AML-193 (cell line): ENCODE measurements around the gene RAP1GDS1.
"Not testable (repeated sequence)": the region's sequence is repeated elsewhere in the genome, so short reads cannot be mapped to it uniquely, and the experiment has no call there.

Experiments used
- DNase-seq, 2 experiments: peaks; one replicate each; lab custom pipeline; 2025; lab: John Stamatoyannopoulos, UW

RAP1GDS1 gene

GRCh38 chr4:98433691-98434090, 172.5 kb downstream of the RAP1GDS1 start:
- DNase-seq: no peak

GRCh38 chr4:98434816-98435215, 173.6 kb downstream of the RAP1GDS1 start:
- DNase-seq: no peak

- no peak for DNase-seq
These were observed 183.2 kb downstream of the RAP1GDS1 start for GRCh38 chr4:98444371-98444770.

- peak; percentile 65 to 69 for DNase-seq
These were observed 185.6 kb downstream of the RAP1GDS1 start for GRCh38 chr4:98446499-98447375.

- no peak for DNase-seq
These were observed 186.5 kb downstream of the RAP1GDS1 start for GRCh38 chr4:98447648-98448047.

GRCh38 chr4:98448908-98449307, 187.7 kb downstream of the RAP1GDS1 start:
- no peak for DNase-seq

GRCh38 chr4:98452091-98452490, 190.9 kb downstream of the RAP1GDS1 start:
- DNase-seq: no peak

GRCh38 chr4:98457422-98457821, 196.2 kb downstream of the RAP1GDS1 start:
- not testable (repeated sequence) for DNase-seq

GRCh38 chr4:98461121-98461865, 200.1 kb downstream of the RAP1GDS1 start:
- not testable (repeated sequence) for DNase-seq

- DNase-seq: no peak
These were observed 201.3 kb downstream of the RAP1GDS1 start for GRCh38 chr4:98462487-98462886.

- DNase-seq: no peak
These were observed 205.8 kb downstream of the RAP1GDS1 start for GRCh38 chr4:98466868-98467599.

- peak; percentile 58 to 68 for DNase-seq
These were observed 206.5 kb downstream of the RAP1GDS1 start for GRCh38 chr4:98467627-98468072.

- DNase-seq: no peak
These were observed 207.5 kb downstream of the RAP1GDS1 start for GRCh38 chr4:98468709-98469108.

- no peak for DNase-seq
These were observed 208.6 kb downstream of the RAP1GDS1 start for GRCh38 chr4:98469771-98470170.

GRCh38 chr4:98470366-98470765, 209.2 kb downstream of the RAP1GDS1 start:
- no peak for DNase-seq

- no peak for DNase-seq
These were observed 209.6 kb downstream of the RAP1GDS1 start for GRCh38 chr4:98470831-98471230.

GRCh38 chr4:98473046-98473445, 211.9 kb downstream of the RAP1GDS1 start:
- DNase-seq: peak in 1 of 2 experiments; percentile 7

- DNase-seq: peak in 1 of 2 experiments; percentile 17
These were observed 213.2 kb downstream of the RAP1GDS1 start for GRCh38 chr4:98474408-98474844.

- DNase-seq: no peak
These were observed 215.7 kb downstream of the RAP1GDS1 start for GRCh38 chr4:98476891-98477290.

GRCh38 chr4:98479590-98479989, 218.4 kb downstream of the RAP1GDS1 start:
- DNase-seq: not testable (repeated sequence)

- DNase-seq: no peak
These were observed 219.4 kb downstream of the RAP1GDS1 start for GRCh38 chr4:98480535-98480934.

- no peak for DNase-seq
These were observed 220.0 kb downstream of the RAP1GDS1 start for GRCh38 chr4:98481167-98481566.
